ENCODE measurements around the gene MT1M. TPM values are rescaled to one million over a fixed set of nuclear protein-coding genes. Genes with fewer than 3 reads are reported as not detected.
"Not testable (repeated sequence)": the region's sequence is repeated elsewhere in the genome, so short reads cannot be mapped to it uniquely, and the experiment has no call there.

Gene MT1M
- not detected for polyA plus RNA-seq (2013)

DNA sequence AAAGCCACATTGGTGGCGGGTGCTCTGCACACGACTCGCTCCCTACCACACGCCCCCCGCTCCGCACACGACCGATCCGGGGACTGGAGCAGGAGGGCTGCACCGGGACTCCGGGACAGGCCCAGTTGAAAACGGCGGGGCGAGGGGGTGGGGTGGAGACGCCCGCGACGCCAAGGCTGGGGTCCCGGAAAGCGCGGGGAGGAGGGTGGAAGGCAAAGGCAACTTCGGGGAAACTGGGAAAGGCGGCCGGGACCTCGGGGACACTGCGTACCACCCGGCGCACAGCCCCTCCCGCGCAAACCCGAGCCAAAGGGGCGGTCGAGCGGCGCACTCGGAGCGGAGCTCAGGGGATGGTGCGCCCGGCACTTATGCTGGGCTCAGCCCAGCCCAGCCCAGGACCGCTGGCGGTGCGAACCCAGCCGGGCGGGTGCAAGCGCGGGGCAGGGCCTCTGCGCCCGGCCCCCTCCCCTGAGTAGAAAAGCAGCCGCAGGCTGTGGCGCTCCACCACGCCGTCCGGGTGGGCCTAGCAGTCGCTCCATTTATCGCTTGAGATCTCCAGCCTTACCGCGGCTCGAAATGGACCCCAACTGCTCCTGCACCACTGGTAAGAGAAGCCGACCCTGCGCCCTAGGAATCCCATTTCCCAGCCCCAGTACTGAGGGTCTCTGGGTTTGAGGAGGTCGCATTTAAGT, at the start of gene MT1M:
MT1M (plus strand) TSS at position 504 of the 692 bp plus-strand sequence; CDS start at position 577, 73 bp downstream.
- POLR2A ChIA-PET: no interaction called here
- DNase-seq: peak in 2 of 3 donors; percentile 41 to 47
- Histone ChIP-seq H3K27ac (ENCODE audit: insufficient read depth in 1 of 2, low read depth in 1 of 2, low read length in 2 of 2, poor library complexity in 1 of 2, severe bottlenecking in 2 of 2) (no peak within 1 kb of the TSS), H3K4me3 (ENCODE audit: control insufficient read depth in 1 of 7, extremely low read depth in 1 of 7, insufficient read depth in 4 of 7, low read depth in 2 of 7, low read length in 6 of 7) (peak within 1 kb of the TSS in 5 of 7 experiments; percentile 31 to 62 (median 55)), H3K4me1 (ENCODE audit: control extremely low read depth in 1 of 4, control insufficient read depth in 4 of 4, insufficient read depth in 4 of 4, low read length in 3 of 4) (peaks cover 0 to 25% (median 16%) of the 10 kb centered on the region in 4 experiments), H3K9me3 (ENCODE audit: control extremely low read depth in 1 of 5, control insufficient read depth in 4 of 5, insufficient read depth in 2 of 5, low read depth in 1 of 5, low read length in 4 of 5) (no peaks in the 10 kb centered on the region), H3K36me3 (ENCODE audit: control insufficient read depth in 4 of 4, insufficient read depth in 4 of 4, low read length in 3 of 4) (no peaks in the 10 kb centered on the region), H3K27me3 (replicated peaks in 2 of 5; ENCODE audit: control insufficient read depth in 4 of 5, insufficient read depth in 5 of 5, low read length in 4 of 5) (peaks cover 14 to 94% (median 43%) of the 10 kb centered on the region in 5 experiments)
- WGBS (ENCODE audit: insufficient coverage): 2% methylated on average over 59 of the region's 61 CpGs
- CTCF ChIA-PET: no interaction called here

DNA sequence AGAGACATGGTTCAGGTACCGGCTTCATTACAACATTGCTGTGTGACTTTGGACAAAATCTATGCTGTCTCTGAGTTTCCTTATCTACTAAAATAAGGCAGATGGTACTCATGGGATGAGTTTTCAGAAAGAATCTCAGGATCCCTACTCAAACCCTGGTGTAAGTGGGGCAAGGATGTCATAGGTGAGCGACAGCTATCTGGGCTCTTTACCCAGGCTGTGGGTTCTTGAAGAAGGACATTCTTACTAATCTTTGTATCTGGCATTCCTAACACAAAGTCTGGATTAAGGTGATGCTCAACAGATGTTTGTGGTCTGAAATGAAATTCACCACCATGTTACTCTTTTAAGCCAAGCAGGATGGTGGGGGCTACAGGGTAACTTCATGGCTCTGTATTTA, 49.5 kb upstream of the MT1M start:
- CTCF ChIA-PET: interaction anchor here (0.9 to 4.4 kb wide), 6 partner anchors 9 to 119 kb away, joined by 3 to 23 read pairs (median 8); partner anchors contain the start of gene MT1E
- H3K4me3 ChIP-seq (ENCODE audit: control insufficient read depth in 1 of 7, extremely low read depth in 1 of 7, insufficient read depth in 4 of 7, low read depth in 2 of 7, low read length in 6 of 7); H3K36me3 ChIP-seq (ENCODE audit: control insufficient read depth in 4 of 4, insufficient read depth in 4 of 4, low read length in 3 of 4); POLR2A ChIA-PET; DNase-seq; H3K27ac ChIP-seq (ENCODE audit: insufficient read depth in 1 of 2, low read depth in 1 of 2, low read length in 2 of 2, poor library complexity in 1 of 2, severe bottlenecking in 2 of 2); H3K9me3 ChIP-seq (ENCODE audit: control extremely low read depth in 1 of 5, control insufficient read depth in 4 of 5, insufficient read depth in 2 of 5, low read depth in 1 of 5, low read length in 4 of 5): not testable (repeated sequence)
- Histone ChIP-seq H3K27me3 (replicated peaks in 2 of 5; ENCODE audit: control insufficient read depth in 4 of 5, insufficient read depth in 5 of 5, low read length in 4 of 5) (peaks cover 2 to 17% (median 7%) of the 10 kb centered on the region in 5 experiments), H3K4me1 (ENCODE audit: control extremely low read depth in 1 of 4, control insufficient read depth in 4 of 4, insufficient read depth in 4 of 4, low read length in 3 of 4) (peaks cover 0 to 11% (median 3%) of the 10 kb centered on the region in 4 experiments)
- WGBS (ENCODE audit: insufficient coverage): 100% methylated on average over 1 of the region's 2 CpGs

DNA sequence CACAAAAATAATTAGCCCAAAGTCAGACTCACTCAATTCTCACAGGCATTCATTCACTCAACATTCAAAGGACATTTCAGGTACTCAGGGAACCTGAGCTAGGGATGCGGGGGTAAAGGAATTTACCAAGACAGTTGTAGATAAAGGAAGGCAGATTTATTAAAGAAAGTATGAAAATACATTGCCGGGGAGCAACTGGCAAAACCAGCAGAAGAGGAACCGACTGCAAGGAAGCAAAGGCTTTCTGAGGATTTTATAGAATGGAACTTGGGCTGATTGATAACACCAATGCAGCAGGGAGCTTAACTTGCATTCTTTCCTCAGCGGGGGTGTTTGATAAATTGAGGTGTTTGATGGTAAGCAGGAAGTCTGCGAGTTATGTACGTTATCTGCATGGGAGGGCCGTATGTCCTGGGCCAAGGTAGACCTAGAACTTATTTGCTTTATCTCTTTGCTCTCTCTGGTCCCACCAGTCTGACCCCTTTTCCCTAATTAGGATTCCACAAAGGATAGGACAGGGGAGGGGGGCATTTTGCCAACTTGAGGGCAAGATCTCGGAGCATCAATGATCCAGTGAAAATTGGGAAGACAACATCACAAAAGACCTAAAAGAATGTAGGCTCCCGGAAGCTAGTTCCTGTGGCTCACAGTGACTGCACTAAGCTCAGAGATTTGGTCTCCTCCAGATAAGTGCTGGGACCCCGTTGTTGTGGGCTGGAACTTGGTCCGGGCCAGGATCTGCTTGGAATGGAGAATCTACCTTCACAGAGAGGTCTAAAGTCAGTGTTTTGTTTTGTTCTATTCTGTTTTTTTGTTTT, 48.9 kb upstream of the MT1M start:
- no peak overlapping the region for H3K4me3 ChIP-seq (ENCODE audit: control insufficient read depth in 1 of 7, extremely low read depth in 1 of 7, insufficient read depth in 4 of 7, low read depth in 2 of 7, low read length in 6 of 7)
- no peaks in the 10 kb centered on the region for H3K36me3 ChIP-seq (ENCODE audit: control insufficient read depth in 4 of 4, insufficient read depth in 4 of 4, low read length in 3 of 4)
- H3K27ac ChIP-seq (ENCODE audit: insufficient read depth in 1 of 2, low read depth in 1 of 2, low read length in 2 of 2, poor library complexity in 1 of 2, severe bottlenecking in 2 of 2): no peak overlapping the region
- ChIA-PET POLR2A (no interaction called here), CTCF (interaction anchor here (0.9 to 4.4 kb wide), 5 partner anchors 10 to 118 kb away, joined by 3 to 23 read pairs (median 3); partner anchors contain the start of gene MT1E)
- H3K9me3 ChIP-seq (ENCODE audit: control extremely low read depth in 1 of 5, control insufficient read depth in 4 of 5, insufficient read depth in 2 of 5, low read depth in 1 of 5, low read length in 4 of 5): no peaks in the 10 kb centered on the region
- DNase-seq: no peak
- H3K27me3 ChIP-seq (replicated peaks in 2 of 5; ENCODE audit: control insufficient read depth in 4 of 5, insufficient read depth in 5 of 5, low read length in 4 of 5): peaks cover 2 to 24% (median 13%) of the 10 kb centered on the region in 5 experiments
- peaks cover 0 to 11% (median 3%) of the 10 kb centered on the region in 4 experiments for H3K4me1 ChIP-seq (ENCODE audit: control extremely low read depth in 1 of 4, control insufficient read depth in 4 of 4, insufficient read depth in 4 of 4, low read length in 3 of 4)
- 84% methylated on average over 11 of the region's 11 CpGs for WGBS (ENCODE audit: insufficient coverage)

DNA sequence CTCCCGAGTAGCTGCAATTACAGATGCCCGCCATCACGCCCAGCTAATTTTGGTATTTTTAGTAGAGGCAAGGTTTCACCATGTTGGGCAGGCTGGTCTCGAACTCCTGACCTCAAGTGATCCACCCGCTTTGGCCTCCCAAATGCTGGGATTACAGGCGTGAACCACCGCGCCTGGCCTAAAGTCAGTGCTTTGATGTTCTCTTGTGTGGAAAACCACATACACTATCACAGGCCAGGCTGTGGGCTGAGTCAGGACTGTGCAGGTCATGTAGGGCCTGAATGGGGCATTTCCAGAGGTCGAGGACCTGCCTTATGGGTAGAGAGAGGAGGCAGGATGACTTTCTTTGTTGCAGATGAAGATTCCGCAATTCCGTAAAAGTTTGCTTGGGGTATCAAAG, 48.2 kb upstream of the MT1M start:
- Histone ChIP-seq H3K27me3 (replicated peaks in 2 of 5; ENCODE audit: control insufficient read depth in 4 of 5, insufficient read depth in 5 of 5, low read length in 4 of 5) (peaks cover 3 to 31% (median 20%) of the 10 kb centered on the region in 5 experiments), H3K9me3 (ENCODE audit: control extremely low read depth in 1 of 5, control insufficient read depth in 4 of 5, insufficient read depth in 2 of 5, low read depth in 1 of 5, low read length in 4 of 5) (no peaks in the 10 kb centered on the region), H3K4me1 (ENCODE audit: control extremely low read depth in 1 of 4, control insufficient read depth in 4 of 4, insufficient read depth in 4 of 4, low read length in 3 of 4) (peaks cover 0 to 17% (median 8%) of the 10 kb centered on the region in 4 experiments), H3K4me3 (ENCODE audit: control insufficient read depth in 1 of 7, extremely low read depth in 1 of 7, insufficient read depth in 4 of 7, low read depth in 2 of 7, low read length in 6 of 7) (no peak overlapping the region), H3K36me3 (ENCODE audit: control insufficient read depth in 4 of 4, insufficient read depth in 4 of 4, low read length in 3 of 4) (no peaks in the 10 kb centered on the region), H3K27ac (ENCODE audit: insufficient read depth in 1 of 2, low read depth in 1 of 2, low read length in 2 of 2, poor library complexity in 1 of 2, severe bottlenecking in 2 of 2) (no peak overlapping the region)
- 92% methylated on average over 11 of the region's 11 CpGs for WGBS (ENCODE audit: insufficient coverage)
- DNase-seq: no peak
- CTCF ChIA-PET: interaction anchor here (1.0 kb wide), 1 partner anchor 11 kb away, joined by 3 read pairs; no protein-coding TSS in a partner anchor
- POLR2A ChIA-PET: no interaction called here

DNA sequence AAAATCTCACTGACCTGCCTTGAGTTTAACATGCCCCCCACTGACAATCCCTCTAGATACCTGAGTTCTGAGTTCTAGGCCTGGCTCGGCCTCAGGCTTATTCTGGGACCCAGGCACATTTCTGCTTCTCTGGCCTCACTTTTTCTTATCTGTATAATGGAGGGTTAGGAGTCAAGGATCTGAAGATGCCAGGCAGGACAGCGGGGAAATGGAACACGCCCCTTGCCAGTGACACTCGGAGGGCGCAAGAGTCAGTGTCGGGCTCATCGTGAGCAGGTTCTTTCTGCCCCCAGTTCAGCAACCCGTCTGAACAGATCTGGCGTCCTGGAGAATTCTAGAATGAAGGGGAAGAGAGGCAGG, 43.7 kb upstream of the MT1M start:
- peaks cover 3 to 43% (median 23%) of the 10 kb centered on the region in 5 experiments for H3K27me3 ChIP-seq (replicated peaks in 2 of 5; ENCODE audit: control insufficient read depth in 4 of 5, insufficient read depth in 5 of 5, low read length in 4 of 5)
- ChIA-PET POLR2A (no interaction called here), CTCF (interaction anchor here (1.7 kb wide), 1 partner anchor 12 kb away, joined by 11 read pairs; no protein-coding TSS in a partner anchor)
- whole genome bisulfite sequencing (ENCODE audit: insufficient coverage): 22% methylated on average over 7 of the region's 9 CpGs
- H3K36me3 ChIP-seq (ENCODE audit: control insufficient read depth in 4 of 4, insufficient read depth in 4 of 4, low read length in 3 of 4): no peaks in the 10 kb centered on the region
- H3K4me3 ChIP-seq (ENCODE audit: control insufficient read depth in 1 of 7, extremely low read depth in 1 of 7, insufficient read depth in 4 of 7, low read depth in 2 of 7, low read length in 6 of 7): peak overlapping the region in 6 of 7 experiments; percentile 33 to 75 (median 60)
- H3K9me3 ChIP-seq (ENCODE audit: control extremely low read depth in 1 of 5, control insufficient read depth in 4 of 5, insufficient read depth in 2 of 5, low read depth in 1 of 5, low read length in 4 of 5): no peaks in the 10 kb centered on the region
- no peak overlapping the region for H3K27ac ChIP-seq (ENCODE audit: insufficient read depth in 1 of 2, low read depth in 1 of 2, low read length in 2 of 2, poor library complexity in 1 of 2, severe bottlenecking in 2 of 2)
- H3K4me1 ChIP-seq (ENCODE audit: control extremely low read depth in 1 of 4, control insufficient read depth in 4 of 4, insufficient read depth in 4 of 4, low read length in 3 of 4): peaks cover 0 to 21% (median 19%) of the 10 kb centered on the region in 4 experiments
- DNase-seq: no peak

DNA sequence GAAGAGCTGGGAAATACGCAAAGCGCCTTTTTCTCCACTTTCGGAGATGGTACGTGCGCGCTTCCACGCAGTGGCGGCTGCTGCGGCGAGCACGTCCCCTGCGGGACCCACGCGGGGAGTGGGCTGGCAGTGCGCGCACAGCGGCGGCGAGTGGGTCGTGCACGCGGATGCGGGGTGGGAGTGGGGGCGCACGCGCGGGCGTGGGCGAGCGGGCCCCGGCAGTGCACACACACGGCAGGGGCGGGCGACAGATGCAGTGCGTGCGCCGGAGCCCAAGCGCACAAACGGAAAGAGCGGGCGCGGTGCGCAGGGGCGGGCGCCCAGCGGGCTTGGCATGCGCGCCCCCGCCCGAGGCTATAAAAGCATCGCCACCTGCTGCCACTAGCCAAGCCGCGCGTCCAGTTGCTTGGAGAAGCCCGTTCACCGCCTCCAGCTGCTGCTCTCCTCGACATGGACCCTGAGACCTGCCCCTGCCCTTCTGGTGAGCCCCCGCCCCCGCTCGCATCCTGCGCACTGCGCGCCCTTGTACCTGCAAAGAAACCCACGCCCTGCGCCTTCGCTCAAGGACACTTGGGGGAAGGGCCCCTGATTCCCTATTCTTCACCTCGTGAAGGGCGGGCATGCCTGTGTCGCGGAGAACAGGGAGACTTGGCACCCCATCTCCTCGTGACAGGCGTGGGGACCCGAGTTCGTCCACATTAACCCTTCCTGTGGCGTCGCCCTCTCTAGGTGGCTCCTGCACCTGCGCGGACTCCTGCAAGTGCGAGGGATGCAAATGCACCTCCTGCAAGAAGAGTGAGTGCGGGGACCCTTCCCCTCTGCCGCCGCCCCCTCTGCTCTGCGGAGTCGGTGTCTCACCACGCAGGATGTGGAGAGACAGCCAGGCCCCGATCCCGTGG, 43.1 kb upstream of the MT1M start, which contains the start of gene MT3:
MT3 (plus strand) TSS at position 388 of the 899 bp plus-strand sequence; CDS start at position 451, 63 bp downstream.
- H3K4me3 ChIP-seq (ENCODE audit: control insufficient read depth in 1 of 7, extremely low read depth in 1 of 7, insufficient read depth in 4 of 7, low read depth in 2 of 7, low read length in 6 of 7): peak within 1 kb of the TSS in 6 of 7 experiments; percentile 33 to 75 (median 60)
- WGBS (ENCODE audit: insufficient coverage): 3% methylated on average over 63 of the region's 87 CpGs
- H3K36me3 ChIP-seq (ENCODE audit: control insufficient read depth in 4 of 4, insufficient read depth in 4 of 4, low read length in 3 of 4): no peaks in the 10 kb centered on the region
- no peak within 1 kb of the TSS for H3K27ac ChIP-seq (ENCODE audit: insufficient read depth in 1 of 2, low read depth in 1 of 2, low read length in 2 of 2, poor library complexity in 1 of 2, severe bottlenecking in 2 of 2)
- no peaks in the 10 kb centered on the region for H3K9me3 ChIP-seq (ENCODE audit: control extremely low read depth in 1 of 5, control insufficient read depth in 4 of 5, insufficient read depth in 2 of 5, low read depth in 1 of 5, low read length in 4 of 5)
- CTCF ChIA-PET: interaction anchor here (0.7 to 1.7 kb wide), 2 partner anchors 12 to 113 kb away, joined by 3 to 11 read pairs; no protein-coding TSS in a partner anchor
- POLR2A ChIA-PET: no interaction called here
- peak in 2 of 3 donors; percentile 60 to 70 for DNase-seq
- peaks cover 3 to 43% (median 23%) of the 10 kb centered on the region in 5 experiments for H3K27me3 ChIP-seq (replicated peaks in 2 of 5; ENCODE audit: control insufficient read depth in 4 of 5, insufficient read depth in 5 of 5, low read length in 4 of 5)
- peaks cover 0 to 21% (median 19%) of the 10 kb centered on the region in 4 experiments for H3K4me1 ChIP-seq (ENCODE audit: control extremely low read depth in 1 of 4, control insufficient read depth in 4 of 4, insufficient read depth in 4 of 4, low read length in 3 of 4)
